SKM-1 (cell line): ENCODE measurements around the gene KDM8.

Experiments used
- DNase-seq: peaks from one replicate; lab custom pipeline; 2025; ENCODE audit not compliant: unreplicated experiment; lab: John Stamatoyannopoulos, UW

Gene KDM8

DNA sequence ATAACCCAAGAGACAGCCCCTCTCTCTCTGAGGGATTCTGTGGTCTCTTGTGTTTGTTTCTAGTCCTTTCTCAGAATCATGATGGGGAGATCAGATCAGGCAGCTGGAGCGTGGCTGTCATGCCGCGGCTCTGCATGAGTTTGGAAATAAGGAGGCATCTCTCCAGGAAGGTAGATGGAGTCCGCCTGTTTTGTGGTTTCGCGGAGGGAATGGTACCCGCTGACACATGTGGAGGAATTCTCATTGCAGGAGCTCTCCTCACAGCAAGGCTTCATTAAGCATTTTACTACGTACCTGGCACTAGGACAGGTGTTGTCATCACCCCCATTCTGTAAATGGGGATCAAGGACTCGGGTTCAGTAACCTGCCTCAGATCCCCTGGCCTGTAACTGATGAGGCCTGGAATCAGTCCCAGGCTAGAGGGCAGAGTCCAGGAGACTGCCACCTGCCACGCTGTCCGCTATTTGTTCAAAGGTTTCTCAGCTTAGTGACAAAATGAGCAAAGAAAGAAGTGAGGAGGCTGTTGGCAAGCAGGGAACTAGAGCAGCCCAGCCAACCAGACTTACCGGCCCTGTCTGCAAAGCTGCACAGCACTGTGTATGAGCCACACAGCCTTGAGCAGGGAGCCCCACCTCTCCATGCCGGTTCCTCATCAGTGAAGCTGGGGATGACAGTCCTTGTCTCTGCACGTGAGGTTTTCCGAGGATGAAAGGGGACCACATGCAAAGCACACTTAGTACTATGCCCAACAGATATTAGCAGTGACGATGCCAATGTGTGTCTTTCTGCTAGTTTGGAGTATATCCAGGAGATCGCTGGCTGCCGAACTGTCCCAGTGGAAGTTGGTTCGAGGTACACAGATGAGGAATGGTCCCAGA, 11.0 kb downstream of the KDM8 start:
- DNase-seq, result no peak

- DNase-seq, result no peak
Observed at GRCh38 chr16:27215660-27216059, 12.3 kb downstream of the KDM8 start.

DNA sequence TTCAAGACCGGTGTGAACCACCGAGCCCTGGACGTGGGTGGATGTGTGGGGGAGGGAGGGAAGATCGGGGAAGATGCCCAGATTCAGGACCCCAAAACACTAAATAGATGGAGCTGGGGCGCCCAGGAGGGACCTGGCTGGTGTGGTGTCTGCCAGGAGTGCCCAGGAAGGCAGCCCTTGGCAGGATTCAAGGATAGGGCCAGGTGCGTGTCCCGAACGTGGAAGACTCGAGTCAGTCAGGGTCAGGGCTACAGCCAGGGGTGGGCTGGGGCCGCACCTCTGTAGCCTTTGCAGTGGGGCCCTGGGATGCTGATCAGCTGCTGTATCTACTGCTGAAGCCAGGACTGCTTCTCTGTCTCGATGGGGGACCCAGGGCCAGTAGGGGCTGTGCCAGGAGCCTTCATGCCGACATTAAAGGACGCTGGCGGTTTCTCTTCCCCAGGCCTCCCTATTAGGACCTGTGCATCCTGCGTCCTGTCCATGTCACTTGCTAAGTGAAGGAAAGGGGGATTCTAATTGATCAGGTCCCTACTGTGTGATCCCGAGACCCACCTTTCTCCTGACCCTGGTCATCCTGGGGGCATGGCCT, 13.1 kb downstream of the KDM8 start:
- no peak for DNase-seq

- no peak for DNase-seq
Observed at GRCh38 chr16:27217256-27217655, 13.9 kb downstream of the KDM8 start.

DNA sequence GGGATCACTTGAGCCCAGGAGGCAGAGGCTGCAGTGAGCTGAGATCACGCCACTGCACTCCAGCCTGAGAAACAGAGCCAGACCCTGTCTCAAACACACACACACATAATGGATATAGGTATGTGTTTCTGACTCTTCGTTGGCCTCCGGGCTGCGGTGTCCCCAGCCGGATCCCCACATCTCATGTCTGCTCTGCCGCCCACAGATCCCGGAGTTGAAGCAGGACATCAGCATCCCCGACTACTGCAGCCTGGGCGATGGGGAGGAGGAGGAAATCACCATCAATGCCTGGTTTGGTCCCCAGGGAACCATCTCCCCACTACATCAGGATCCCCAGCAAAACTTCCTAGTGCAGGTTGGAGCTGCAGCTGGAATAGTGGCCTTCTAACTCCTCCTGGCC, 15.4 kb downstream of the KDM8 start:
- no peak for DNase-seq

GRCh38 chr16:27219161-27219560, 15.8 kb downstream of the KDM8 start:
- DNase-seq, result no peak

GRCh38 chr16:27220120-27220519, 16.8 kb downstream of the KDM8 start:
- DNase-seq, result no peak

DNA sequence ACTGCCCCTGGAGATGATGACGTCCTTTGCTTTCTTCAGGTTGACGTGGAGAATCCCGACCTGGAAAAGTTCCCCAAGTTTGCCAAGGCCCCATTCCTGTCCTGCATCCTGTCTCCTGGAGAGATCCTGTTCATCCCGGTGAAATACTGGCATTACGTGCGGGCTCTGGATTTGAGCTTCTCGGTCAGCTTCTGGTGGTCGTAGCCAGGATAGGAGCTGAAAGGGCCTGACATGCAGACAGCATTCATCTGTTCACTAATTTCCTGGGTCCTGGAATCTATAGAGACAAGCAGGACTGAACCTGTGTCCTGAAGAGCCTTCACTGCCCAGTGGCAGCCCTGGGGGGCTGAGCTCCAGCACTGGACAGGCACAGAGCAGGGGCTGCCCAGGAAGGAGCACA, 17.2 kb downstream of the KDM8 start:
- no peak for DNase-seq

GRCh38 chr16:27220991-27221390, 17.7 kb downstream of the KDM8 start:
- DNase-seq, result no peak

DNA sequence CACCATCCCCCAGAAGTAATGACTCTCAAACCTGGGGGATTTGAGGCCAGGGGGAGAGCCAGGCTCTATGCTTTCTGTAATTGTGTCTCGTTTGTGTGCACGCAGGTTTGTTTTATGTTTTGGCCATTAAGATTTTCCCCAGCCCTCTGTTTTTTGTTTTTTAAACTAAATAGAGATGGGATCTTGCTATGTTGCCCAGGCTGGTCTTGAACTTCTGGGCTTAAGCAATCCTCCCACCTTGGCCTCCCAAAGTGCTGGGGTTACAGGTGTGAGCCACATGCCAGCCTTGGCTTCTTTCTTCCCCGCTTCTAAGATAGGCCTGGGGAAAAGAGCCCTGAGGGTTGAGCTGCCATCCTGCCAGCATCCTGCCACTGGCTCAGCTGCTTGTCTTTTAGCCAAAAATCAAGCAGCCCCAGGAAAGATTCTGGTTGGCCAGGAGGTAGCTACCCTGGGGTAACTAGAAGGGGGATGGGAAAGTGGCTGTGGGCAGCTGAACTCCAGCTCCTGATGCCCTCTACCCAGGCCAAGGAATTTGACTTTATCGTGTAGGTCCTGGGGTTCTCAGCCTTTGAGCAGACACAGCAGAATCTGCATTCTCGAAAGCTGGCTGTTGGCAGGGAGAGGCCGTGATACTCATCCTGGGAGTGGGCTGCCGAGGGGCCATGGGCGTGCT, 18.4 kb downstream of the KDM8 start:
- DNase-seq, result no peak

GRCh38 chr16:27222249-27223225, 19.2 kb downstream of the KDM8 start:
- DNase-seq, result no peak

DNA sequence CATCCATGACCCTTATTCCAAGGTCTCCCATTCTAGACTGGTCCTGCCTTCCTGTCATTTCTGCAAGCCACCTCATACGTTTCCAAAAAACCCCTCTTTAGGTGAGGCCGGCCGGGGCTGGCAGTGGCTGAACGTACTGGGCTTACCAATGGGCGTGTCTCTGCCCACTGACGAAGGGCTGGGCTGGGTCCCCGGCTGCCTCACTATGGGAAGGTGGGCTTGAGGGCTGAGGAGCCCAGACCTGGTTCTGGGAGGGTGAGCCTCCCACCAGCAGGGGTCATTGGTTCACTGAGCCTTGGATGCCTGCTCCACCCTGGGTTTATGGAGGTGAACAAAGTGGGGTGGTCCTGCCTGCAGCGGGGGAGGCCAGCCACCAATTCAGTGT, 19.9 kb downstream of the KDM8 start:
- DNase-seq, result no peak

DNA sequence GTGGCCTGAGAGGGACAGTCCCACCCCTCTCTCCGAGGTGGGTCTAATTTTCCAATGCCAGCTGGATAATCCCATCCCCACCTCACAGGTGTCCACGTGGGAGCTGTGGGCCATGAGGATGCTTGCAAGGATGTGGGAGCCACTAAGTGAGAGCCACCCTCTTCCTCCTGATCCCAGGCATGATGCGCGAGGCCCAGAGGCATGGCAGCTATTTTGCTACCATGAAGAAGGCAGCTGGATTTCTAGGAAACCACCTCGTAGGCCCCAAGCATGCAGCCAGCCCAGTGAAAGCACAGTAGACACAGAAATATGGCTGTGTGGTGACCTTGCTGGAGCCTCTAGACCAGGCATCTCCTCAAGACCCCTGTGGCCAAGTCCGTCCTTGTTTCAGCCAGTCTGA, 20.4 kb downstream of the KDM8 start:
- no peak for DNase-seq

- DNase-seq, result no peak
Observed at GRCh38 chr16:27224271-27224737, 21.0 kb downstream of the KDM8 start.

- DNase-seq, result no peak
Observed at GRCh38 chr16:27224741-27225300, 21.5 kb downstream of the KDM8 start.

GRCh38 chr16:27225536-27226360, 22.4 kb downstream of the KDM8 start:
- no peak for DNase-seq

- no peak for DNase-seq
Observed at GRCh38 chr16:27226476-27226875, 23.1 kb downstream of the KDM8 start.

- no peak for DNase-seq
Observed at GRCh38 chr16:27226976-27227705, 23.8 kb downstream of the KDM8 start.

DNA sequence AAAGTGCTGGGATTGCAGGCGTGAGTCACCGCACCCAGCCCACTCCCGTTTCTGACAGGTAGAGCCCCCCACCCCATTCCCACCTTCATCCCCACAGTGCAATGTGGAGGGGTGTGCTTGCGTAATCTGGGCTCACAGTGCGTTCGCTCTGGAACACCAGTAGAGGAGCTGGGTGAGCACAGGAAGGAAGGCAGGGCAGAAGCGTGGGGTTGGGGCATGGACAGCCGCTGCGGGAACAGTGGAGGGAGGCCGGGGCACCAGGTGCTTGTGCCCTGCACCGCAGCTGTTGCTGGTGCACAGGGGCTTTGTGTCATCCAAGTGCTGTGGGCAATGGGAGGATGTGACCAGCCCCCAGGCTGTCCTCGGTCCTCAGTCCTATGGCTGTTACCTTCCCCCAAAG, 24.7 kb downstream of the KDM8 start:
- DNase-seq, result no peak
